Endothelial cell of umbilical vein (primary cell): ENCODE results near the gene BHLHE23. TPM values are rescaled to one million over a fixed set of nuclear protein-coding genes. Genes with fewer than 3 reads are reported as not detected.

Experiments
- BruUV-seq: library from RNA; stranded (reverse); fragments of 400-500 nt; replicated peaks from 2 replicates; lab custom pipeline; 2021; lab: Mats Ljungman, UMichigan
- CTCF ChIA-PET: fragments of 300-600, 350-600 bp; sonication (Branson Sonifier 250); formaldehyde crosslinking; loops from one replicate; lab custom pipeline; 2021; ENCODE audit warnings: antibody characterized with exemption, inconsistent platforms; lab: Charles Lee
- POLR2A ChIA-PET: fragments of 300-600, 350-600 bp; sonication (Branson Sonifier 250); formaldehyde crosslinking; loops from one replicate; lab custom pipeline; 2021; ENCODE audit warnings: antibody characterized with exemption, inconsistent platforms; lab: Charles Lee
- DNase-seq: peaks from one replicate; pipeline ENCODE4 v3.0.0-alpha.2; 2011; ENCODE audit warnings: low read depth, low spot score
- FAIRE-seq: peaks from 2 replicates; lab custom pipeline; 2011; peaks lifted over from hg19 to GRCh38; lab: Jason Lieb, UNC
- H2AFZ ChIP-seq: 2 replicates; pipeline ENCODE4 v1.6.0; 2012; ENCODE audit warnings: low read depth, low read length, control low read depth, inconsistent platforms
- H3K27ac ChIP-seq: 2 replicates; pipeline ENCODE4 v1.5.1; 2011; ENCODE audit warnings: low read depth, mild to moderate bottlenecking, control low read depth, low read length, moderate library complexity; ENCODE audit not compliant: insufficient read depth
- H3K27me3 ChIP-seq, 2 experiments: 2 replicates each; pipeline versions ENCODE4 v1.6.0 to v1.6.1; 2011; ENCODE audit warnings: low read length in 2 of 2, mixed read lengths in 1 of 2; ENCODE audit not compliant: control insufficient read depth in 2 of 2, insufficient read depth in 2 of 2
- H3K36me3 ChIP-seq, 2 experiments: 2 replicates in 1 of 2; 3 replicates in 1 of 2; pipeline ENCODE4 v1.5.1; 2011; ENCODE audit warnings: low read length in 2 of 2, mild to moderate bottlenecking in 1 of 2, moderate library complexity in 1 of 2; ENCODE audit not compliant: control insufficient read depth in 2 of 2, insufficient read depth in 2 of 2; ENCODE audit errors: extremely low read depth in 1 of 2
- H3K4me1 ChIP-seq: 3 replicates; pipeline ENCODE4 v1.5.1; 2011; ENCODE audit warnings: mild to moderate bottlenecking, low read length; ENCODE audit not compliant: control insufficient read depth, insufficient read depth; ENCODE audit errors: extremely low read depth
- H3K4me2 ChIP-seq: 2 replicates; pipeline ENCODE4 v1.6.1; 2011; ENCODE audit warnings: low read length, control low read depth, mixed read lengths; ENCODE audit not compliant: insufficient read depth
- H3K4me3 ChIP-seq, 3 experiments: fragments of 200-600 bp in 1 of 3; sonication (generic), shearing (Covaris generic) in 1 of 3; replicated peaks in 1 of 3; 2 replicates each; pipeline ENCODE4 v1.5.1; 2011 to 2016; ENCODE audit warnings: control low read depth in 3 of 3, low read length in 3 of 3, mild to moderate bottlenecking in 2 of 3, inconsistent platforms in 1 of 3, low read depth in 1 of 3, moderate library complexity in 1 of 3; ENCODE audit not compliant: insufficient read depth in 1 of 3
- H3K79me2 ChIP-seq: 2 replicates; pipeline ENCODE4 v1.6.0; 2012; ENCODE audit warnings: low read length, inconsistent platforms; ENCODE audit not compliant: control insufficient read depth, insufficient read depth
- H3K9ac ChIP-seq: replicated peaks from 2 replicates; pipeline ENCODE3; 2011; ENCODE audit warnings: low read length, control low read depth; ENCODE audit not compliant: insufficient read depth; ENCODE audit errors: extremely low read depth
- H3K9me1 ChIP-seq: replicated peaks from 3 replicates; pipeline ENCODE4 v1.6.0; 2011; ENCODE audit warnings: mild to moderate bottlenecking, low read length; ENCODE audit not compliant: control insufficient read depth, insufficient read depth; ENCODE audit errors: extremely low read depth
- H3K9me3 ChIP-seq: replicated peaks from 2 replicates; pipeline ENCODE4 v1.5.1; 2012; ENCODE audit warnings: low read length, inconsistent platforms; ENCODE audit not compliant: control insufficient read depth, insufficient read depth
- H4K20me1 ChIP-seq: replicated peaks from 2 replicates; pipeline ENCODE3; 2011; ENCODE audit warnings: mild to moderate bottlenecking, low read length; ENCODE audit not compliant: control insufficient read depth, insufficient read depth; ENCODE audit errors: extremely low read depth
- CTCF ChIP-seq, 2 donors: IDR thresholded peaks; 1 replicate in 1 of 2; 2 replicates in 1 of 2; pipeline ENCODE4 v1.5.1; 2011; ENCODE audit warnings: low read length in 2 of 2, mild to moderate bottlenecking in 2 of 2, moderate library complexity in 2 of 2, control low read depth in 1 of 2, inconsistent platforms in 1 of 2, low read depth in 1 of 2; ENCODE audit not compliant: insufficient read depth in 1 of 2; ENCODE audit errors: extremely low read depth in 1 of 2
- EZH2 ChIP-seq: IDR thresholded peaks from 2 replicates; pipeline ENCODE4 v1.6.1; 2012; ENCODE audit warnings: borderline replicate concordance, low read depth, mild to moderate bottlenecking, moderate library complexity, low read length, inconsistent platforms; ENCODE audit not compliant: severe bottlenecking
- FOS ChIP-seq: IDR thresholded peaks from 2 replicates; pipeline ENCODE4 v1.6.1; 2011; ENCODE audit warnings: mild to moderate bottlenecking, low read length, moderate library complexity, borderline replicate concordance; ENCODE audit not compliant: insufficient read depth
- GATA2 ChIP-seq: IDR thresholded peaks from 2 replicates; pipeline ENCODE4 v1.7.0; 2011; ENCODE audit warnings: low read depth, mild to moderate bottlenecking, moderate library complexity, mixed read lengths, low read length; ENCODE audit not compliant: insufficient read length, insufficient read depth
- JUN ChIP-seq: IDR thresholded peaks from 2 replicates; pipeline ENCODE4 v1.6.1; 2011; ENCODE audit warnings: borderline replicate concordance, low read depth; ENCODE audit not compliant: insufficient read length, insufficient read depth
- MAX ChIP-seq: IDR thresholded peaks from 2 replicates; pipeline ENCODE4 v1.6.1; 2011; ENCODE audit not compliant: insufficient read depth, insufficient read length
- MYC ChIP-seq: IDR thresholded peaks from one replicate; pipeline ENCODE4 v1.6.1; 2011; ENCODE audit warnings: mild to moderate bottlenecking, low read depth, low read length
- POLR2A ChIP-seq: IDR thresholded peaks from 2 replicates; pipeline ENCODE4 v1.6.1; 2012; ENCODE audit warnings: low read depth, mild to moderate bottlenecking, control low read depth, low read length
- POLR2AphosphoS5 ChIP-seq: IDR thresholded peaks from 2 replicates; pipeline ENCODE4 v1.6.1; 2012; ENCODE audit warnings: low read depth, mild to moderate bottlenecking, control low read depth, low read length, moderate library complexity; ENCODE audit not compliant: insufficient read depth
- dilution Hi-C: fragments of 300-500 bp; cut with MboI; formaldehyde crosslinking; loops from one replicate; pipeline ENCODE4 v1.15.0; 2019; ENCODE audit warnings: low sequenced_read_pairs; ENCODE audit not compliant: extremely low pct_ligation_motif_present
- intact Hi-C: fragments of 100-400 bp; cut with micrococcal nuclease; formaldehyde crosslinking; loops from one replicate; pipeline ENCODE4 v1.10.0; 2022
- polyA plus RNA-seq, 4 experiments: library from polyadenylated mRNA; depleted of rRNA in 3 of 4; stranded (reverse) in 3 of 4; unstranded in 1 of 4; fragments of >200 nt; gene quantifications; 2 replicates each; pipeline versions ENCODE4 v1.2.1 to v1.2.3, GENCODE V29; 2011 to 2012; ENCODE audit warnings: missing spikeins in 1 of 4
- total RNA-seq: library from RNA; stranded (reverse); gene quantifications from 2 replicates; pipeline ENCODE4 v1.2.3, GENCODE V29; 2021

Gene BHLHE23
- total and polyA plus RNA-seq, 2 donors (not counting 3 experiments of a cell fraction or from before 2014, with no cell fraction given) = not detected

- no peaks in the 10 kb centered on the region for H3K36me3 ChIP-seq
- peaks cover 2 to 4% of the 10 kb centered on the region in 2 experiments for H3K27me3 ChIP-seq
- no peak for DNase-seq
- H3K9ac ChIP-seq = no peak overlapping the region
- CTCF ChIA-PET = interaction anchor here (1.0 kb wide), 2 partner anchors 80 to 131 kb away, joined by 3 to 4 read pairs; no protein-coding TSS in a partner anchor
- intact Hi-C loops = no loop called here
- POLR2A ChIA-PET = no interaction called here
- no peaks in the 10 kb centered on the region for H3K4me1 ChIP-seq
- H2AFZ ChIP-seq = no peak overlapping the region
- H3K27ac ChIP-seq = no peak overlapping the region
- no peaks in the 10 kb centered on the region for H3K9me3 ChIP-seq
- H3K4me3 ChIP-seq = no peak overlapping the region
- TF ChIP-seq CTCF (IDR thresholded peaks at IDR 0.05; ENCODE audit: extremely low read depth in 1 of 2, insufficient read depth in 1 of 2, low read depth in 1 of 2, low read length in 2 of 2) (no peak), JUN (no peak), MYC (no peak), MAX (no peak), POLR2A (no peak), EZH2 (no peak), POLR2AphosphoS5 (no peak), FOS (no peak), GATA2 (no peak)
- H3K79me2 ChIP-seq = no peaks in the 10 kb centered on the region
- no peaks in the 10 kb centered on the region for H4K20me1 ChIP-seq
- BruUV-seq = no TSS peak
- no peaks in the 10 kb centered on the region for H3K9me1 ChIP-seq
- dilution Hi-C loops = no loop called here
- H3K4me2 ChIP-seq = no peak overlapping the region
- no peak for FAIRE-seq
These were observed 46.0 kb upstream of the BHLHE23 start for GRCh38 chr20:63052571-63053431.
